Right hindlimb (tissue), 1 donor: ENCODE measurements around the gene CCDC186.

Source experiments
- DNase-seq: peaks from one replicate; pipeline ENCODE4 v3.0.0-alpha.2; 2018

The CCDC186 gene

DNA sequence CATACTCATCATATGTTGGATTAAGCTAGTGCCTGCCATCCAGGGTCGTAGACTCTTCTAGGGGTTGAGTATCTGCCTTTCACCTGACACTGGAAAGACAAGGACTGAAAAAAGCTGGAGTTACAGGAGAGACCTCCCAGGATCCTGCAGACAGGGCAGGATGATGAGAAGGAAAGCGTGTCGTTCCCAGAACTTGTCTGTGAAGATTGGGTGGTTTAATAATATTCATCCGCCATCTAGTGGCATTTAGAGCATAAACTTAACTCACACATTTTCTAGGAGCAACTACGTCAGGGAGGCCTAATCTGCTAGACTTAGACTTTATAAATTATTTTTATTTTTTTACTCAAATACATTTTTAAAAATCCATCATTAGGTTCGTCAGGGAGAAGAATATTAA is 70.7 kb downstream of the CCDC186 start:
- DNase-seq = peak; percentile 45

DNA sequence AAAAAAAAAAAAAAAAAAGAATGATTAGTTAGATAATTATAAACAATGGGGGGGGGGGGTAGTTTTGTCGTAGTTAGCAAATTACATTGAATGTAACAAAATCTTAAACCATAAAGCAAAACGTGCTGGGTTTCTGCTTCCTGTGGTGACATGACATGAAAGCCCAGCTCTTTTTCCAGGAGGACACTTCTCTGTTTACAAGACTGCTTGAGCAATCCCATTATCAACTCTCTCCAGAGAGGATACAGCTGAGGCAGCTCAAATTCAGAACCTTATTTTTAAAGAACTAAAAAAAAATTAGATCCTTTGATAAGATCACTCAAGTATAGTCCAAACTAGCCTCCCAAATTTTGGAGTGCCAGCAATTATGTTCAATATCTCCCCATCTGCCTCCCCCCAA is 71.7 kb downstream of the CCDC186 start:
- no peak for DNase-seq

DNA sequence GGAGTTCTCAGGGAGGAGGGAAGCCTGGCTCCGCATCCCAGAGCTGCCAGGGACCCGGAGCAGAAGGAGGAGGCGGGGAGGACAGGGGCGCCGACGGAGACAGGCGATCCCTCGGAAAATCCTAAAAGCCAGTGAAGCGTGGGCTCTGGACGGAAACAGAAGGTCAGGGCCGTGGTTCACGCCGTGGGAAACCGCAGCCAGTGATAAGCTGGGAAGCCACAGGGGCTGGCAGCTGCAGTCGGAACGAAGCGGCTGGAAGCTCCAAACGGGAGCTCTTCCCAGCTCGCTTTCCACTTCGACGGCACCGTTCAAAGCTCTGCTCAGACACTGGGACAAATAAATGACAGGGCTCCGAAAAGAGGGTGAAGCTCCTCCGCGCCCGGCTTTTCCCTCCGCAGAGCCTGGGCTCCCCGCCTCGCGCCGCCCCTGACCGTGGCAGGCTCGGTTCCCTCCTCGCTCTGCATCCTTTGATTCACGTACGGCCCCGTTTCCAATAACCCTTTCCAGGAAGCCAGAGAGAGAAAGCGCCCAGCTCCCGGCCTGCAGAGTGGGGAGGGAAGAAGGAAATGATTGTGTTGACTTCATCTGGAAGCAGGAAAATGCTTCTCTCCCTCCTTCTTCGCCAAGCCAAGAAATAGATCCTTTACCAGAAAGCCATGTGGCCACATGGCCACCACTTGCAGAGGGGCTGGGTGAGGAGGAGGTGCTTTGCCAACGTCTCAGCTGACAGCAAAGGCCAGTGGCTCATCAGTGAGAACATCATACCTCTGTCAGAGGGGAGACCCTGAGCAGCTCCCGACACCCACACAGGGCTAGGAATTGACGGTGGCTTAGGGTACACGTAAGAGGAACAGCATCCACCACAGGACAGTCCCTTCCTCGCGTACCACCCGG is 72.9 kb downstream of the CCDC186 start:
- peak; percentile 67 for DNase-seq

DNA sequence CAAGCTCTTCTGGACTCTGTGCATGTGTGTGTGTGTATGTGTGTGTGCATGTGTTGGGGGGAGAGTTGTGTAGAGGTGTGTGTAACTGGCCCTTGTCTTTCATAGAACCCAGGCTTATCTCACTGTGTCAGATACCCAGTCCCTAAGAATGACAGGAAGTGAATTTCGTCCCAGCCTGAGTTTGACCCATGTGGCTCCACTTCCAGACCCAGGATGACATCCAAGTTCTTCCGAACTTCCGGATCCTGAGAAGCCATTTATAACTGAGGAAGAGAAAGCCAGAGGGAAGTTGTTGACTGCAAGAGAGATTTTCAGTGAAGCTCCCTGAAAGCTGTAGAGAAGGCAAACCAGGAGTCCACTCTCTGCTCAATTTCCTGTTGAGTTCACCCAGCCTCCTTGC is 77.1 kb downstream of the CCDC186 start:
- DNase-seq = no peak

DNA sequence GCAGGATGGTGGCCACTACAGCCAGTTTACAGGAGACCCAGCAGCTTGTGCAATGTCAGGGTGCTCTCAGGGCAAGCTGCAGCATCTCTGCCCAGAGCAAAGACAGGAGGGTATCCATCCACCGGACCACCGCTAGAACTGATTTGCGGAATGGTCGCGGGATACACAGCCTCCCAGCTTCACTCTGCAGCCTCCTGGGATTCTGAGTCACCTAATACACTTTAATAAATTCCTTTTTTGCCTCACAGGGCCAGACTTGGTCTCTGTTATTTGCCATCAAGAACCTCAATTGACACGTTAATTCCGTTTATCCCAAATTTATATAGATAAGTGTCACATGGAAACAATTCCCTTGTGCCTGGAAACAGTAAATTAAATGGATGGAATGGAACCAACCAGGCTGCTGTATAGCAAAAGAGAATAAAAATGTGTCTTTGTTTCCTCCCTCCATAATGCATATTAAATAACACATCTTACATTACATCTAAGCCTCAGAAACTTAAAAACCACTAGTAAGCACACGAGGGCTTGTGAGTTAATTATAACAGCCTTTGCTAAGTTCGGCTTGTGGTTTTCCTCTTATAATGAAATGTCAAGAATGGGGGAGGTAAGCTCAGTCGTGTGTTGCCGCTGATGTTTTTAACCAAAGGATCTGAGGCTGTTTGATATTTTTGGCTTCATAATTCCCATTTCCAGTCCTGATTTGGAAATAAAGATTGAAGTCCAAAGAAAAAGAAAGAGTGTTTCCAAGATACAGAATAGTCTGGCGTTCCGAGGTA is 78.3 kb downstream of the CCDC186 start:
- DNase-seq = no peak

DNA sequence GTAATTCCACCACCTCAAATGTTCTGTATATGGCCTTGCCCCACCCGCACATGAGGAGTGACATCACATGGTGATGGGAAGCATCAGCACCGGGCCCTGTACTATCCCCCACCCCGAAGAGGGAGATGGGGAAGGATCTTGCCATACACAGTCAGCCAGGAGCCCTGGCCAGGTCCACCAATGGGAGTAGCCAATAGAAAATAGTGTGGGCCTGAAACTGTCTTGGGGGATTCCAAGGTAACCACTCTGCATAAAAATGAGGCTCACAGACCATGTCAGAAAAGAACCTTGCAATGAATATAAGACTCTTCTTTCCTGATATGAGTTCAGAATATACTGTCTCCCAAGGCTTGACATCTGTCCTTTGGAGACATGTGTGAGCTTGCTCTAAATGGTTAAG is 79.2 kb downstream of the CCDC186 start:
- no peak for DNase-seq

DNA sequence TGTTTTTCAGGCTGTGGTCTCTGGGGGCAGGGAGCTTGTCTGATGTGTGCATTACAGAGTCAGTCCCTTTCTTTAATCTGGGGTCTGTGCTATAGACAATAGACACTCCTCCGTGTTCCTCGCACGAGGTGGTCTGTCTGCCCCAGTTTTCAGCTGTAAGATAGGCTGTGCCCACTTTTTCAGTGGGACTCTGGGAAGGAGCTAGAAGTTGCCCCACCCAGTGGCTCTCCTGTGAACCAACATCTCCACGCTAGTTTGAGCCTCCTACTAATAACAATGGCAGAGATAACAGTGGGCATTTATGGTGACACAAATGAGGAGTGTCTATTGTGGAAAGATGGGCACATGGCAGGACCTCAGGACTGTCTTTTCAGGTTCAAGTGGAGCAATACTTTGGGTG is 86.3 kb downstream of the CCDC186 start:
- no peak for DNase-seq

DNA sequence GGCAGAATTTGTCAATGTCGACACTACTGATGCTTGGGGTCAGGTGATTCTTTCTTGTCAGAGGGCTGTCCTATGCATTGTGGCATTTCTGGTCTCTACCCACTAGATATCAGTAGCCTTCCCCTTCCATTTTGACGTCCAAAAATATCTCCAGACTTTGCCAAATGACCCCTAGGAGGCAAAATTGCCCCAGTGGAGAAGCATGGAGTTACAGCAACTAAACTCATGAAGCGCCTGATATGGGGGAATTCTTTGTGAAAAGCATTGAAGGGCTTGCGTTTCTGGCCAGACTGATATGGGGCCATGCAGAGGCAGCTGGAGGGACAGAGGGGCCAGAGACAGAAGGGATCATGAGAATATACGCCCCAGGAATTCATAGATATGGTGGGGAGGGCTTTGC is 86.7 kb downstream of the CCDC186 start:
- no peak for DNase-seq

DNA sequence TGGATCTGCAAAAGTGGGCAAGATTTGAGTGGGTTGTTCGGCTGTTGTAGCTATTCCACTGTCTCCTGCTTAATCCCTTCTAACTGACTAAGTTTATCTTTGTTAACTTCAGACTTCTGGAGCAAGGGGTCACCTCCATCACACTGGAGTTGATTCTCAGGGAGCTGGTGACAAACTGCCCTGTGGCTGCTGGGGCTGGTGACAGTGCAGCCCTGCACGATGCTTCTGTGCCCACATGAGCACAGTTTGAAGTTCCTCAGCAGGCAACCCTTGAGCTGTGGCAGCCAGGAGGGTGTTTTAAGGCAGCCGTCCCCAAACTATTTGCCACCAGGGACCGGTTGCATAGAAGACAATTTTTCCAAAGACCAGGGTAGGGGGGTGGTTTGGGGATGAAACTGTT is 89.8 kb downstream of the CCDC186 start:
- no peak for DNase-seq

DNA sequence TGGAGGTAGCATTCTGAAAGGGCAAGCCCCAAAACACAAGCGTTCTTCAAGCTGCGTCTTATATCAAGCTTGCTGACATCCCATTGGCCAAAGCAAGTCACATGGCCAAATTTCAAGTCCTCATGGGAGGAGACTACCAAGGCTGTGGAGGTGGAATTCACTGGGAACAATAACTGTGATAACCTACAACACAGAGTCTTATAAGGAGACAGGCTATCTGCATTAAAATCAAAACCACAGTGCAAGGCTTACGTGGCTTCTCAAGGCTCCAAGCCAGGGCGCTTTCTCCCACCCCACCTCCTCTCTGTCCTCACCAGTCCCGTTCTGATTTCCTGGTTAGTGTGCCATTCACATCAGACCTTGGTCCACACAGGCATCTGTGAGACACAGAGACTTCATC is 91.0 kb downstream of the CCDC186 start:
- DNase-seq = no peak

DNA sequence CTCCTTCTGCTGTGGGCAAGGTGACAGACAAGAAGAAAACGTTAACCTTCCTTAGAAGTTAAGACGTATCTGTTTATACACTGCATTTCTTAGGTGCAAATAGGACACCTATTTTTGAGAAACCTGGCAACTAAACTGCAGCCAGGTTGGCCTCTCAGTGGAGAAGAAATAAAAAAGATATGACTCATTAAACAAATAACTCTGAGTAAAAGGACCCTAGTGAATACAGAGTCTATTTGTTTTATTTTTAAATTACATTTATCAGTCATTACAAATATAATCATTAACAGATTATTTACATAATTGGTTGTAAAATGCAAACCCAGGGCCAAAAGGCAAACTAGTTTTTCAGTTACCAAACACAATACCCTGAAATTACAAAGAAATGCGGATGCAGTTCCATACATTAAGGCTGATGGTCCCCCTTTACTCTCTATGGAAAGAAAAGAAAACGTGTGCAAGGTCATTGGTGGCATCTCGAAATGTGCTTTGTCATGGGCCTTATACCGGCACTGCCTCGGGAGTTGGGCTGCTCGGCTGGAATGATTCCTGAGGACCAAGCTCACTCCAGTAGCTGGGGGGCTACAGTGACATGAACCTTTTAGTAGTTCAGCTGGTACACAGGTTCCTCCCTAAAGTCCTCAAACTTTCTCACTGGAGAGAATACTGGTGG is 92.0 kb downstream of the CCDC186 start:
- no peak for DNase-seq

DNA sequence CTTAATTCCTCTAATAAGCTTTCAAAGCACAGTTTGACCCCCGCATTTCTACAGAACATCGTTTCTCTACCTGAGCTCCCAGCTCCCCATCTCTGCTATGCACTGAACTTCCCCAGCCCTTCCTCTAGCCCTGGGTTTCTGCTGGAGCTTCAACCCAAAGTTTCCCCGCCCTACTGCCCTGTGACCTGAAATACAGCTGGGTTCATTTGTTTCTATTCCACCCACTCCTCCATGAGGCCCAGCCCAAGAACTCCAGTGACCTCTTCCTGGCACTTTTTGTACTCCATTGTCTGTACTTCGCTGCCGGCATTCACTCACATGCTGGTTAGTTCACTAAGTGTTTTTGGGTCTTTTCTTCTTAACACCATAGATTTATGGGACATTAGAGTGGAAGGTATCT is 94.6 kb downstream of the CCDC186 start:
- no peak for DNase-seq

DNA sequence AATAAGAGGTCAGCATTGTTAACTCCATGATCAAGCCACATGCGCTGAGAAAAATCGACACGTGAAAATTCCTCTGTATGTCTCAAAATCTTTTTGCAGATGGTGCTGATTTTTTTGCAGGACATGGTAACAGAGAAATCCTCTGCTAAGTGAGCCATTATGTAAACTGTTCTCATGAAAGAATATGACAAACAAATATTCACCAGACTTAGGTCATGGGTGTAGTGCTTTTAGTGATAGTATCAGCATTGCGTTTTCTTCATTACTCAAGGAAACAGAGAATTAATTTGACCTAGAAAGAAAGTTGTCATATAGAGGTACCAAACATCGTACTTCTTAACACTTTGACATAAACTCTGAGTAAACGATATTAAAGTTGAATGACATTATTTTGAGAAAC is 95.7 kb downstream of the CCDC186 start:
- no peak for DNase-seq

DNA sequence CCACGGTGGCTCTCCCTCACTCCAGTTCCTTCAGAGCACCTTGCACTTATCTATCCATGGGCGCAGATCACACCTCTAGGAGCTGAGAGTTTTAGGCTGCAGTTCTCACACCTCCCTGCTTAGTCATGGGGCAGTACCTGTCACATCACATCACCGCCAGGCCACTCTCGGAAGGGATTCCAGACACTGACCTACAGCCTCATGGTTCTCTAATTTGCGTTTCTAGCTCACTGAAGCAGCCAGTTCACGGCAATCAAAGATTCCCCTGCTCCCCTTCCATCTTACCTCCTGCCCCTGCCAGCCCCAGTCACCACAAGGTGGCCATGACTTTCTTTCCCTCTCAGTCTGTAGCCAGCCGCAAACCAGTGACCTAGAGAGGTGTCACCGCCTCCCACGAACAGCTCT is 96.2 kb downstream of the CCDC186 start:
- no peak for DNase-seq

DNA sequence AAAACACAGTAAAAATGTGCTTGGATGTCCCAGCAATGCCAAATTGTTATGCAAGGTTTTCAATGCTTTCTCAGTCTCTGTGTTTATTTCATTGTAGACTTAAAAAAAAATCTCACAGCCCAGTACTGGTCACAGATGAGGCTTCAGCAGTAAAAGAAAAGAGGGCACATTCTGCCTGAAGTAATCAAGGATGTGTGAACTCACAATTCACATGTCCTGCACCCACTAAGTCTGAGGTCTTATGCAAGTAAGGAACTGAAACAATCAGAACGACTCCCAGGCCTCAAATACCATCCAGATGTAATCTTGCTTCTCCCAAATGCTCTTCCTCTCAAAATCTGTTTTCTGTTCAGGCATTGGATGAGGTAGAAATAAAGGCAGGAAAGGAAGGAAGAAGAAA is 96.7 kb downstream of the CCDC186 start:
- no peak for DNase-seq

DNA sequence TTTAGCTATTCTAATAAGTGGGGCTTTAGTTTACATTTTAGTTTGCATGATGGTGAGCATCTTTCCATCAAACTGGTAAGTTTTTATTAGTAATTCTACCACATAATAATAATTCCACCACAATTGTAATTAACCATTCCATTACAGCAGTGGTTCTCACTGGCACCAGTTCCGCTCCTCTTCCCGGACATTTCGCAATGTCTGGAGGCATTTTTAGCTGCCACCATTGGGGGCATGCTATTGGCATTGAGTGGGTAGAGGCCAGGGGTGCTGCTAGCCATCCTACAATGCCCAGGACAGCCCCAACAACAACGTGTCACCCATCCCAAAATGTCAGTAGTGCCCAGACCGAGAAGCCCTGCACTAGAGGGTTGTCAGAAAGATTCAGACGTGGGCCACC is 98.9 kb downstream of the CCDC186 start:
- DNase-seq = no peak

DNA sequence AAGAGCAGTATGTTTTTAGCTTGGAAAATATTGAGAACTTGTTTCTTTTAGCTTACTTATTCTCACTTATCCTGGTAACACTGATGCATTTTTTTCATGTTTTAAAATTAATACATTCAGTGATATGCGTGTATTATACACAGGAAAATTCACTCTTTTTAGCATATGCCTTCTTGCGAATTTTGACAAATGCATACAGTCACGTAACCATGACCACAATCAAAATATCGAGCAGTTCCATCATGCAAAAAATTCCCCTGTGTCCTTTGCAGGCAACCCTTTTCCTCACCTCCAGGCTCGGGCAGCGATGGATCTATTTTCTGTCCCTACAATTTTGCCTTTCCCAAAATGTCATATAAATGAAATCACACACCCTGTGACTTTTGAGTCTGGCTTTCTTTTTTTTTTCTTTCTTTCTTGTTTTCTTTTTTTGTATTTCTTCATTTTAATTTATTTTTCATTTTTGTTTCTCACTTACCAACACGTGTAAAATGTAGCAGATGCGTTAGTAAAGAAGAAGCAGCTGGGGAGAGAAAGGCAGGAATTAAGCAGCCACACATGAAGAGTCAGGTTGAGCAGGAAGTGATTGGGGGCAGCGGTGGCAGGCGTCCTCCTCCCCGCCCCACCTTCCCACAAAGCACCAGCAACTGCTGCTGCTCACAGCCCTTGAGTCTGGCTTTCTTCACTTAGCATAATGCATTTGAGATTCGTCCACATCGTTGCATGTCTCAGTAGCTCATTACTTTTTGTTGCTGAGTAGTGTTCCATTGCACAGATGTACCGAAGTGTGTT is 100.4 kb downstream of the CCDC186 start:
- no peak for DNase-seq

DNA sequence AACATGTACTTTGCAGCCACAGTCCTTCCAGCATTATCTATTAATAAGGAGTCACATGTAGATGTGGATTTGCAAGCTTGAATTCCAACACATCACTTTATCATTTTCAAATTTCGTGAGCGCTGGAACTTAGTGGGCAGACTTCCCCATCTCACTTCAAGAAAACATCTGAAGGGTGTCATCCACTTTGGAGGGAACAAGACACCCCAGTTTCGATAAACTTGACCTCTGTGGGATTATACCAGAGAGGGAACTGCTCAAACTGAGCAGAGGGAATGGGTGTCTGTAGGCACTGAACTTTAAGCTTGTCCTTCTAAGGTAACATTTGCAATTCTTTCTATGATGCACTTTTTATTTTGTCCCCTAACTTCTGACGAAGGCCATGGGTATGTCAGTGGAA is 102.8 kb downstream of the CCDC186 start:
- DNase-seq = no peak
